NCI-H82 treated with DMSO at 0.1 percent for 48 hours (cell line): ENCODE data around the gene INPP5A.

Experiments used
- DNase-seq: peaks from one replicate; lab custom pipeline; 2025; ENCODE audit not compliant: unreplicated experiment; lab: John Stamatoyannopoulos, UW

Gene INPP5A

GRCh38 chr10:132687893-132688579, 150.4 kb downstream of the INPP5A start:
- DNase-seq: no peak

DNA sequence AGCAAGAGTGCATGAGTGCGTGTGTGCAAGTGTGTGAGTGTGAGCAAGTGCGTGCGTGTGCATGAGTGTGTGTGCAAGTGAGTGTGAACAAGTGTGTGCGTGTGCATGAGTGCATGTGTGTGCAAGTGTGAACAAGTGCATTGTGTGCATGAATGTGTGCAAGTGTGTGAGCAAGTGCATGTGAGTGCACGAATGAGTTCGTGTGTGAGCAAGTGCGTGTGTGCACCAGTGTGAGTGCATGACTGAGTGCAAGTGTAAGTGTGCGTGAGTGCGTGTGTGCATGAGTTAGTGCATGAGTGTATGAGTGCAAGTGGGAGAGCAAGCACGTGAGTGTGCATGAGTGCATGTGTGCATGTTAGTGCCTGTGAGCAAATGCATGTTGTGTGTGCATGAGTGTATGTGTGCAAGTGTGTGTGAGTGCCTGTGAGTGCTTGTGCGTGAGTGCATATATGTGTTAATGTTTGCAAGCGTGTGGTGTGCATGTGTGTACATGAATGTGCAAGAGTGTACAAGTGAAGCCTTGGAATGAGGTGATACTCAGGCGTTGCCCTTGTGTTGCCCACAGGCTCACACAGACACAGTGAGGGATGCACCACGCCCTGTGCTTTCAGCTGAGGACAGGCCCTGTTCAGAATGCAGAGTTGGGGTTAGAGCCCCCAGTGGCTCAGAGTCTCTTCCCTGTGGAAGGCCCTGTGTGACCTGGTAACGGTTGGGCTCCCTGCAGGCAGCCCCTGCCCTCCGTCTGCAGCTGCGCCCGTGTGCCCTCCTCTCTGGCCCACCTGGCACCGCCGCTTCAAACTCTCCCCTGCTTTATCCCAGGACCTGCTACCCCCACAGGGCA, 151.2 kb downstream of the INPP5A start:
- DNase-seq: no peak

DNA sequence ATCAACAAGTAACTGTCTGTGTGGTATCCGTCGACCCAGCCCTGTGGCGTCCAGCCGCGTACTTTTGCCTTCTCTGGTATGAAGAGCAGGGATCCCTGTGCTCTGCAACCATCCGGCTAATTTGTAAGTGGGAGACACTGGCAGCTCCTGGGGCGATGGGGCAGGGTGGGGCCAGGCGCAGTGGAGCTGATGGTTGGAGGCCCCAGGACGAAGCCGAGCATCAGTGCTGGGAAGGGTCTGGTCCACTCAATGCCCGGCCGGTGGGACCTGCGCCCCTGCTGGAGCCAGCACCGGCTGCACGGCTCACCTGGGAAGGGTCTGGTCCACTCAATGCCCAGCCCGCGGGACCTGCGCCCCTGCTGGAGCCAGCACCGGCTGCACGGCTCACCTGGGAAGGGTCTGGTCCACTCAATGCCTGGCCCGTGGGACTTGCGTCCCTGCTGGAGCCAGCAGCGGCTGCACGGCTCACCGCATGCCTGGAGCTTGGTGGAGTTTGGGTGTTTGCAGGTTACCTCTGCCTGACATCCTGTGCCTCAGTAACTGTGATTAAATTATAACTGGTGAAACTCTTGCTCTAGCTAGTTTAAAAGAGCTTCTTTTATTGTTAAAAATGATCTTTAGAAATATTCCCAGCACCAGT, 152.3 kb downstream of the INPP5A start:
- no peak for DNase-seq

DNA sequence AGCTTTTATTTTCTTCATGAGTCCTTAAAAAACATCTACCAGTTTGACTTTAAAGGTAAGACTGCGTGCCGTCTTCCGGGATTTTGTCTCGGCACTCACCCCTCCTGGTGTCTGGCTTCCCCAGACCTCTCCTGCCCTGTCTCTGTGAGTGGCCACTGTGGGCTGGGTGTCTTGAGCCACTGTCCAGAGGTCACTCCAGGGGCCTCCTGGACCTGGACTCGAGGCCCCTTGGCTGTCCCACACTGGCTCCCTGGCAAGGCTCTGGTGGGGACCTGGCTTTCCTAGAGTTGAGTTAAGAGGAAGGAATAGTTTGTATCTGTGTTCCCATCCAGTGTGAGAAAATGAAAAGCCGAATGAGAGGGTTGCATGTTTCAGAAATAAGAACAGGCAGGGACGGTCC, 152.8 kb downstream of the INPP5A start:
- no peak for DNase-seq

- DNase-seq: no peak
These were observed 153.4 kb downstream of the INPP5A start for GRCh38 chr10:132690821-132691610.

DNA sequence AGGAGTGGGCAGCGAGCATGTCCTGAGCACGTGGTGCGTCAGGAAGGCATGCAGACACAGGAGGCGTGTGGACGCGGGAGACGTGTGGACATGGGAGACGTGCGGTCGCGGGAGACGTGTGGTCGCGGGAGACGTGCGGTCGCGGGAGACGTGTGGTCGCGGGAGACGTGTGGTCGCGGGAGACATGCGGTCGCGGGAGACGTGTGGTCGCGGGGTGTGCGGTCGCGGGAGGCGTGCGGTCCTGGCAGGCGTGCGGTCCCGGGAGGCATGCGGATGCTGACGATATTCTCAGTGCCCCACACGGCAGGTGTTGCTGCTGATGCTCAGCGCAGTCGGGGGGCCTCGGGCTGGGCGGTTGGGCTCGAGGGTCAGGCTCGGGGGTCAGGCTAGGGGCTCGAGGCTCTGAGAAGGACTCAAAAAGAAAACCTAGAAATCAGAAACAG, 154.1 kb downstream of the INPP5A start:
- no peak for DNase-seq

GRCh38 chr10:132692311-132692710, 154.7 kb downstream of the INPP5A start:
- no peak for DNase-seq

- no peak for DNase-seq
These were observed 156.1 kb downstream of the INPP5A start for GRCh38 chr10:132693676-132694075.

DNA sequence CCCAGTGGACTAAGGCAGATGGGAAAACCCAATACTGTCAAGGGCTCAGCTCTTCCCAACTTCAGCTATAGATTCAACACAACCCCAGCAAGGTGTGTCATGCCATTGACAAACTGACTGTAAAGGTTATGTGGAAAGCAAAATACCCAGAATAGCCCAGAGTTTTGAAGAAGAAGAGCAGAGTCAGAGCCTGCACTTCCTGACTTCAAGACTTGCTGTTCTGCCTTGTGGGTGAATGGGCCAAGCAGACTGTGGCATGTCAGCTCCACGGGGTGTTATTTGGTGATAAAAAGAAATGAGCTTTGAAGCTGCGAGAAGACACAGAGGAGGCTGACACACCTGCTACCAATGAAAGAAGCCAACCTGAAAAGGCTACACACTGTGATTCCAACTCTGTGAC, 158.6 kb downstream of the INPP5A start:
- DNase-seq: no peak

DNA sequence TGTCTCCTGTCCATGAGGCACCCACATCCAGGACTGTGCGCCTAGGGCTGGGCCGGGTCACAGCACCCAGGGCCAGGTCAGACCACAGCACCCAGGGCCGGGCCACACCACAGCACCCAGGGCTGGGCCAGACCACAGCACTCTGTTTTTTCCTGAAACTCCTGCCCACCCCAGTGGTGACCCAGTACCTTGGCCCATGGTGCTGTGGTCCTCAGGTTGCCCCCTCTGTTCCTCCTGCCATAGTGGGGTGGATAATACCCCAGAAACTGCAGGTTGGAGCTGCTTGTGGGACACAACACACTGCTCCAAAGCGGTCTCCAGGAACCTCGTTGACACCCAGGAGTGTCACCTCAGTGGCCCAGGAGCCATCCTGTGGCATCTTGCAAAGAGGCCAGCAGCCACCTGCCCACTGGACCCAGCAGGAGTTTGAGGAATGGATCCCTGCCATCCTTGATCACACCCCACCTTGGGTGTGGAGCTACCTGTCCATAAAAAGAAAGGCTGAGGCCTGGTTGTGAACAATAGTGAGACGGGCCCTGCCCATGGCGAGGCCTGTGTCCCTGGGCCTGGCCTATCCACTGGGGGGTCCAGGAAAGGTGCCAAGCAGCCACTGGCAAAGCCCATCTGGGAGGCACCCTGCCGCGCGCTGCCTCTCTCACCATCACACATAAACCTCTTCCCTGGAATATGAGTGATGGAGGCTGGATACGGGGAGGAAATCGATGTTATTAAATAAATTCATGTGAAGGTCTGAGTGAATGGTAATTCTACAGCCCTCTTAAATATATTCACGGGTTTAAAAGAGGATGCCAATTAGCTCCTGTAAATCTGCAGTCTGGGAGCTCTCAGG, 159.4 kb downstream of the INPP5A start:
- no peak for DNase-seq

DNA sequence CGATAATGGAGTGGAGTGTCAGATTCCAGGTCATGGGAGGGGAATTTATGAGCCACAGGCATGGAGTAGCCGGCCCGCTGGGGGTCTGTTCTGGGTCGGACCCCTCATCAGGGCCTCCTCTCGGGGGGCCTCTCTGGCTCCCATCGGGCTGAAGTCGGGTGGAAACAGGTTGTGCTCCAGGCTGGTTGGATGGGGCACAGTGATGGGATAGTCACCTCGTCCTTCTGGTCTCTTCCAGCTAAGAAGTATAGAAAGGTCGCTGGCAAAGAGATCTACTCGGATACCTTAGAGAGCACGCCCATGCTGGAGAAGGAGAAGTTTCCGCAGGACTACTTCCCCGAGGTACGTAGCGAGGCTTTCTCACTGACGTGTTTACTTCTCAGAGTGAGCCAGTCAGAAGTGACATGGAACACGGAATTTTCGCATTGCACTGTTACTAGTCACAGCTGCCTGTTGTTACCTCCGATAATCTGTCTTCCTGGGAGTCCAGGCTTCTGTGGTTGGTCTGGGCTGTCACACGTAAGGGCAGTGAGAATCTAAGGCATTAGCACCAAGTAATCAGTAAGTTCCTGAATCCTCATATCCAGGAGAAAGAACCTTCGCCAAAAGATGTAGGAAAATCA, 160.1 kb downstream of the INPP5A start:
- no peak for DNase-seq

DNA sequence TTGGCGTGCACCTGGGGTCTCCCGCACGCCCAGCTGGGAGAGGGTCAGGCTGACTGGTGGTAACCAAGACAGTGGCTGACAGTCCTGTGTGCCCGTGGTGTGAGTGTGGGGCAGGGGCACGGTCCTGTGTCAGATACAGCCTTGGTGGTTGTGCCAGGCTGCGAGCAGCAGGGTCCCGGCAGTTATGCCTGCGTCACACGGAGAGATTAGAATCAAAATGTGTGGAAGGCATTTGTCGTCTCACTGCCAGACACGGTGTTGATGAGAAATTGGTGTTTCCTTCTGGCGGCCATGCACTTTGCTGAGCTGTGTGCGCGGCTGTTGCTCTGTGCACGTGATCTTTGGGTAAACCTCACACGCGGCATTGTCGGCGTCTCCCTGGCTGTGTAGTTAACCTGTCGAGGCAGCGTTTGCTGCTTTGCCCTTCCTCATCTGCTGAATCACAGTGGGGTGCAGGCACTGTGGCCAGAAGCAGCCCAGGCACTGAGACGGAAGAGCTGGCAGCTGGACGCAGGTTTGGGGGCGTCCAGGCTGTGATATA, 160.7 kb downstream of the INPP5A start:
- DNase-seq: no peak

DNA sequence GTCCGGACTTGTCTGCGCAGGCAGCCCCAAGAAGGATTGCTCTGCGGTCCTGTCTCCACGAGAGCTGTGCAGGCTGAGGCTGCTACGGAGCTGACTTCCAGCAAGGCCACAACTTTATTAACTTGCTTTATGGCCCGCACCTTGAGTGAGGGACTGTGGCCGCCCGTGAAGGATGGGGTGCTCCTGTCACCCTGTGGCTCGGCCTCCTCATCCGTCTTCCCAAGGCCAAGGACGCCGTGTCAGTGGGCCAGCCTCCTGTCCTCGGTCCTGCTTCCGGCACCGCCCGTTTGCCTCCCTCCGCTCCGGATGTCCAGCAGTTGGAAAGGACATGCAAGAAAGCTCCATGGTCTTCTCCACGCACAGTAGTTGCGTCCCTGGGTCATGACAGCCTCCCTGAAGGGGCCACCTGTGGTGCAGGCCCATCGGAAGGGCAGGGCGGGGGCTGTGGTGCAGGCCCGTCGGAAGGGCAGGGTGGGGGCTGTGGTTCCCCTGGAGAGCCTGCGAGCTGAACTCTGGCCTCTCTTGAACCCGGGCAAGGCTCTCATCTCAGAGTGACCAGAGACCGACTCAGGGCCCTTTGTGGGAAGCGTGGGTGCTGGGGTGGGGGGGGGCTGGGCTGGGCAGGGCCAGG, 161.3 kb downstream of the INPP5A start:
- no peak for DNase-seq

- no peak for DNase-seq
These were observed 162.0 kb downstream of the INPP5A start for GRCh38 chr10:132699411-132700155.

GRCh38 chr10:132700156-132701098, 162.8 kb downstream of the INPP5A start:
- DNase-seq: no peak

DNA sequence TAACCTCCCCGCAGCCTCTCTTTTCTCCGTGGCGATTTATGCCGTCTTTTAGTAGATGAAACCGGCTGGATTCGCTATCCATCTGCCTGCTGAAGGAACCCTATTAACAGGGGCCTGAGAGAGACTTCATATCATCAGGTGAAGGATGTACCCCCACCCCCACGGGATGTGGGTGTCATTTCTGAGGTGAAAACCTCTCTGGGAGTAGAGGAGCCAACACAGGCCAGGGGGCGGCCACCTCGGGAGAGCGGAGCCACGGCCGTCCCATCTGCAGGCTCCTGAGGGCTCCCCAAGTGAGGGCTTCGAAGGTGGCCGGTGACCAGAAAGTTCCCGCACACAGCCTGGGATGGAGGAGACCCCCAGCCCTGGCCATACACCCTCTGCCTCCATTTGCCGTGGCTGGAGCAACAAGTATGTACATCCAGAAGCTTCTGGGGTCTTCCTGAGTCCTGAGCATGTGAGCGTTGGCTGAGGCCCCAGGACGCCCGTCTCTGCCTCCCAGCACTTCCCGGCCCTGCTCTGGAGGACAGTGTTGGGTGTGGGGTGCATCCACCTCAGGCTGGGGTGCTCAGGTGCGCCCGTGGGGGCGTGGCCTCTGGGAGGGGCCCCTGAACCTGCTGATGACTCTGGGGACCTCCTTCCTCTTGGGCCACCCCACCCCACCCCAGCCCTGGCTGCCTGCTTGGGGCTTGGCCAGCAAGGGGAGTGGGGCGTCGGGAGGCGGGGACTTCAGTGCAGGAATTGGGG, 163.7 kb downstream of the INPP5A start:
- no peak for DNase-seq

- DNase-seq: no peak
These were observed 164.2 kb downstream of the INPP5A start for GRCh38 chr10:132701846-132702190.
